ENCODE data around the gene MAPRE2.

Gene MAPRE2

GRCh38 chr18:35122586-35123224, 81.5 kb downstream of the MAPRE2 start:
- Histone ChIP-seq H3K27me3 (replicated peaks in 2 of 5; ENCODE audit: control insufficient read depth in 4 of 5, insufficient read depth in 5 of 5, low read length in 4 of 5) (no peaks in the 10 kb centered on the region), H3K36me3 (ENCODE audit: control insufficient read depth in 4 of 4, insufficient read depth in 4 of 4, low read length in 3 of 4) (peaks cover 10 to 11% (median 10%) of the 10 kb centered on the region in 4 experiments), H3K4me1 (ENCODE audit: control extremely low read depth in 1 of 4, control insufficient read depth in 4 of 4, insufficient read depth in 4 of 4, low read length in 3 of 4) (peaks cover 0 to 36% (median 18%) of the 10 kb centered on the region in 4 experiments), H3K27ac (ENCODE audit: insufficient read depth in 1 of 2, low read depth in 1 of 2, low read length in 2 of 2, poor library complexity in 1 of 2, severe bottlenecking in 2 of 2) (peak overlapping the region in 1 of 2 experiments; percentile 54), H3K4me3 (ENCODE audit: control insufficient read depth in 1 of 7, extremely low read depth in 1 of 7, insufficient read depth in 4 of 7, low read depth in 2 of 7, low read length in 6 of 7) (peak overlapping the region in 1 of 7 experiments; percentile 0), H3K9me3 (ENCODE audit: control extremely low read depth in 1 of 5, control insufficient read depth in 4 of 5, insufficient read depth in 2 of 5, low read depth in 1 of 5, low read length in 4 of 5) (peaks cover 0 to 5% (median 0%) of the 10 kb centered on the region in 5 experiments)
- WGBS (ENCODE audit: insufficient coverage): 66% methylated on average over 10 of the region's 15 CpGs
- CTCF ChIA-PET: interaction anchor here (0.9 to 8.0 kb wide), 16 partner anchors 9 to 116 kb away, joined by 3 to 82 read pairs (median 6); no protein-coding TSS in a partner anchor
- peak in 2 of 3 donors; percentile 75 to 79 for DNase-seq
- POLR2A ChIA-PET: no interaction called here

GRCh38 chr18:35123811-35124210, 82.6 kb downstream of the MAPRE2 start:
- CTCF ChIA-PET: interaction anchor here (0.9 to 8.0 kb wide), 12 partner anchors 8 to 117 kb away, joined by 3 to 82 read pairs (median 8); no protein-coding TSS in a partner anchor

GRCh38 chr18:35127201-35127600, 86.0 kb downstream of the MAPRE2 start:
- POLR2A ChIA-PET: no interaction called here
- H3K27me3 ChIP-seq (replicated peaks in 2 of 5; ENCODE audit: control insufficient read depth in 4 of 5, insufficient read depth in 5 of 5, low read length in 4 of 5): no peaks in the 10 kb centered on the region
- DNase-seq: peak in 2 of 3 donors; percentile 46 to 60
- peaks cover 0 to 5% (median 0%) of the 10 kb centered on the region in 5 experiments for H3K9me3 ChIP-seq (ENCODE audit: control extremely low read depth in 1 of 5, control insufficient read depth in 4 of 5, insufficient read depth in 2 of 5, low read depth in 1 of 5, low read length in 4 of 5)
- H3K4me1 ChIP-seq (ENCODE audit: control extremely low read depth in 1 of 4, control insufficient read depth in 4 of 4, insufficient read depth in 4 of 4, low read length in 3 of 4): peaks cover 0 to 14% (median 5%) of the 10 kb centered on the region in 4 experiments
- peaks cover 23 to 52% (median 40%) of the 10 kb centered on the region in 4 experiments for H3K36me3 ChIP-seq (ENCODE audit: control insufficient read depth in 4 of 4, insufficient read depth in 4 of 4, low read length in 3 of 4)
- CTCF ChIA-PET: interaction anchor here (0.6 to 8.0 kb wide), 10 partner anchors 10 to 128 kb away, joined by 3 to 82 read pairs (median 4); no protein-coding TSS in a partner anchor
- 75% methylated on average over 2 of the region's 4 CpGs for WGBS (ENCODE audit: insufficient coverage)
- no peak overlapping the region for H3K4me3 ChIP-seq (ENCODE audit: control insufficient read depth in 1 of 7, extremely low read depth in 1 of 7, insufficient read depth in 4 of 7, low read depth in 2 of 7, low read length in 6 of 7)
- H3K27ac ChIP-seq (ENCODE audit: insufficient read depth in 1 of 2, low read depth in 1 of 2, low read length in 2 of 2, poor library complexity in 1 of 2, severe bottlenecking in 2 of 2): no peak overlapping the region

More at GRCh38 chr18:35123811-35124210, 82.6 kb downstream of the MAPRE2 start:
- Histone ChIP-seq H3K9me3 (ENCODE audit: control extremely low read depth in 1 of 5, control insufficient read depth in 4 of 5, insufficient read depth in 2 of 5, low read depth in 1 of 5, low read length in 4 of 5) (peaks cover 0 to 5% (median 0%) of the 10 kb centered on the region in 5 experiments), H3K27ac (ENCODE audit: insufficient read depth in 1 of 2, low read depth in 1 of 2, low read length in 2 of 2, poor library complexity in 1 of 2, severe bottlenecking in 2 of 2) (no peak overlapping the region), H3K4me1 (ENCODE audit: control extremely low read depth in 1 of 4, control insufficient read depth in 4 of 4, insufficient read depth in 4 of 4, low read length in 3 of 4) (peaks cover 0 to 26% (median 11%) of the 10 kb centered on the region in 4 experiments), H3K36me3 (ENCODE audit: control insufficient read depth in 4 of 4, insufficient read depth in 4 of 4, low read length in 3 of 4) (peaks cover 17 to 21% (median 20%) of the 10 kb centered on the region in 4 experiments), H3K27me3 (replicated peaks in 2 of 5; ENCODE audit: control insufficient read depth in 4 of 5, insufficient read depth in 5 of 5, low read length in 4 of 5) (no peaks in the 10 kb centered on the region), H3K4me3 (ENCODE audit: control insufficient read depth in 1 of 7, extremely low read depth in 1 of 7, insufficient read depth in 4 of 7, low read depth in 2 of 7, low read length in 6 of 7) (no peak overlapping the region)
- POLR2A ChIA-PET: no interaction called here
- no peak for DNase-seq

GRCh38 chr18:35128675-35129074, 87.5 kb downstream of the MAPRE2 start:
- ChIA-PET CTCF (interaction anchor here (1.6 to 8.0 kb wide), 4 partner anchors 9 to 101 kb away, joined by 4 to 82 read pairs (median 20); no protein-coding TSS in a partner anchor), POLR2A (no interaction called here)
- Histone ChIP-seq H3K4me3 (ENCODE audit: control insufficient read depth in 1 of 7, extremely low read depth in 1 of 7, insufficient read depth in 4 of 7, low read depth in 2 of 7, low read length in 6 of 7) (no peak overlapping the region), H3K9me3 (ENCODE audit: control extremely low read depth in 1 of 5, control insufficient read depth in 4 of 5, insufficient read depth in 2 of 5, low read depth in 1 of 5, low read length in 4 of 5) (peaks cover 0 to 5% (median 0%) of the 10 kb centered on the region in 5 experiments), H3K27me3 (replicated peaks in 2 of 5; ENCODE audit: control insufficient read depth in 4 of 5, insufficient read depth in 5 of 5, low read length in 4 of 5) (no peaks in the 10 kb centered on the region), H3K27ac (ENCODE audit: insufficient read depth in 1 of 2, low read depth in 1 of 2, low read length in 2 of 2, poor library complexity in 1 of 2, severe bottlenecking in 2 of 2) (no peak overlapping the region), H3K4me1 (ENCODE audit: control extremely low read depth in 1 of 4, control insufficient read depth in 4 of 4, insufficient read depth in 4 of 4, low read length in 3 of 4) (no peaks in the 10 kb centered on the region), H3K36me3 (ENCODE audit: control insufficient read depth in 4 of 4, insufficient read depth in 4 of 4, low read length in 3 of 4) (peaks cover 23 to 67% (median 53%) of the 10 kb centered on the region in 4 experiments)
- 92% methylated on average over 5 of the region's 7 CpGs for WGBS (ENCODE audit: insufficient coverage)
- DNase-seq: no peak

- H3K4me3 ChIP-seq (ENCODE audit: control insufficient read depth in 1 of 7, extremely low read depth in 1 of 7, insufficient read depth in 4 of 7, low read depth in 2 of 7, low read length in 6 of 7): no peak overlapping the region
- H3K27ac ChIP-seq (ENCODE audit: insufficient read depth in 1 of 2, low read depth in 1 of 2, low read length in 2 of 2, poor library complexity in 1 of 2, severe bottlenecking in 2 of 2): no peak overlapping the region
- H3K4me1 ChIP-seq (ENCODE audit: control extremely low read depth in 1 of 4, control insufficient read depth in 4 of 4, insufficient read depth in 4 of 4, low read length in 3 of 4): no peaks in the 10 kb centered on the region
- DNase-seq: no peak
- H3K36me3 ChIP-seq (ENCODE audit: control insufficient read depth in 4 of 4, insufficient read depth in 4 of 4, low read length in 3 of 4): peaks cover 30 to 83% (median 62%) of the 10 kb centered on the region in 4 experiments
- POLR2A ChIA-PET: interaction anchor here (0.9 to 1.0 kb wide), 2 partner anchors 10 to 12 kb away, joined by 3 read pairs; no protein-coding TSS in a partner anchor
- H3K27me3 ChIP-seq (replicated peaks in 2 of 5; ENCODE audit: control insufficient read depth in 4 of 5, insufficient read depth in 5 of 5, low read length in 4 of 5): no peaks in the 10 kb centered on the region
- CTCF ChIA-PET: interaction anchor here (1.1 to 9.2 kb wide), 4 partner anchors 8 to 103 kb away, joined by 5 to 89 read pairs (median 10); no protein-coding TSS in a partner anchor
- no peaks in the 10 kb centered on the region for H3K9me3 ChIP-seq (ENCODE audit: control extremely low read depth in 1 of 5, control insufficient read depth in 4 of 5, insufficient read depth in 2 of 5, low read depth in 1 of 5, low read length in 4 of 5)
Measured at GRCh38 chr18:35130236-35130635, 89.0 kb downstream of the MAPRE2 start.

- ChIA-PET POLR2A (no interaction called here), CTCF (interaction anchor here (1.7 to 9.2 kb wide), 4 partner anchors 9 to 104 kb away, joined by 4 to 89 read pairs (median 10); no protein-coding TSS in a partner anchor)
- 94% methylated on average over 8 of the region's 8 CpGs for WGBS (ENCODE audit: insufficient coverage)
- H3K27ac ChIP-seq (ENCODE audit: insufficient read depth in 1 of 2, low read depth in 1 of 2, low read length in 2 of 2, poor library complexity in 1 of 2, severe bottlenecking in 2 of 2): no peak overlapping the region
- no peaks in the 10 kb centered on the region for H3K4me1 ChIP-seq (ENCODE audit: control extremely low read depth in 1 of 4, control insufficient read depth in 4 of 4, insufficient read depth in 4 of 4, low read length in 3 of 4)
- H3K36me3 ChIP-seq (ENCODE audit: control insufficient read depth in 4 of 4, insufficient read depth in 4 of 4, low read length in 3 of 4): peaks cover 36 to 94% (median 72%) of the 10 kb centered on the region in 4 experiments
- H3K9me3 ChIP-seq (ENCODE audit: control extremely low read depth in 1 of 5, control insufficient read depth in 4 of 5, insufficient read depth in 2 of 5, low read depth in 1 of 5, low read length in 4 of 5): no peaks in the 10 kb centered on the region
- no peak overlapping the region for H3K4me3 ChIP-seq (ENCODE audit: control insufficient read depth in 1 of 7, extremely low read depth in 1 of 7, insufficient read depth in 4 of 7, low read depth in 2 of 7, low read length in 6 of 7)
- H3K27me3 ChIP-seq (replicated peaks in 2 of 5; ENCODE audit: control insufficient read depth in 4 of 5, insufficient read depth in 5 of 5, low read length in 4 of 5): no peaks in the 10 kb centered on the region
- no peak for DNase-seq
Measured at GRCh38 chr18:35131387-35132020, 90.3 kb downstream of the MAPRE2 start.

All from common myeloid progenitor, CD34-positive (primary cell).